ENCODE measurements around the gene BCL11B.

- no peak for TF ChIP-seq POLR2A (IDR thresholded peaks at IDR 0.05; ENCODE audit: low read length)
- TF ChIP-seq GATA1 (IDR thresholded peaks at IDR 0.05; ENCODE audit: low read depth, low read length) = no peak
These were observed 37.6 kb downstream of the BCL11B start for GRCh38 chr14:99234355-99234754.

Measured in erythroblast (primary cell).